Melanocyte of skin (primary cell): ENCODE data around the gene TLCD5. TPM values are rescaled to one million over a fixed set of nuclear protein-coding genes. Genes with fewer than 3 reads are reported as not detected.

ENCODE experiments used
- small RNA-seq, 2 donors: library from RNA; depleted of rRNA; stranded (forward); fragments of <200 nt; gene quantifications; one replicate each; pipeline ENCODE3, GENCODE V24; 2012
- total RNA-seq, 2 donors: library from RNA; depleted of rRNA; stranded (reverse); fragments of >200 nt; gene quantifications; 2 replicates each; pipeline ENCODE4 v1.2.3, GENCODE V29; 2012

The TLCD5 gene
- total RNA-seq, result 1 to 10 TPM; 2.8 to 4.0 TPM

DNA sequence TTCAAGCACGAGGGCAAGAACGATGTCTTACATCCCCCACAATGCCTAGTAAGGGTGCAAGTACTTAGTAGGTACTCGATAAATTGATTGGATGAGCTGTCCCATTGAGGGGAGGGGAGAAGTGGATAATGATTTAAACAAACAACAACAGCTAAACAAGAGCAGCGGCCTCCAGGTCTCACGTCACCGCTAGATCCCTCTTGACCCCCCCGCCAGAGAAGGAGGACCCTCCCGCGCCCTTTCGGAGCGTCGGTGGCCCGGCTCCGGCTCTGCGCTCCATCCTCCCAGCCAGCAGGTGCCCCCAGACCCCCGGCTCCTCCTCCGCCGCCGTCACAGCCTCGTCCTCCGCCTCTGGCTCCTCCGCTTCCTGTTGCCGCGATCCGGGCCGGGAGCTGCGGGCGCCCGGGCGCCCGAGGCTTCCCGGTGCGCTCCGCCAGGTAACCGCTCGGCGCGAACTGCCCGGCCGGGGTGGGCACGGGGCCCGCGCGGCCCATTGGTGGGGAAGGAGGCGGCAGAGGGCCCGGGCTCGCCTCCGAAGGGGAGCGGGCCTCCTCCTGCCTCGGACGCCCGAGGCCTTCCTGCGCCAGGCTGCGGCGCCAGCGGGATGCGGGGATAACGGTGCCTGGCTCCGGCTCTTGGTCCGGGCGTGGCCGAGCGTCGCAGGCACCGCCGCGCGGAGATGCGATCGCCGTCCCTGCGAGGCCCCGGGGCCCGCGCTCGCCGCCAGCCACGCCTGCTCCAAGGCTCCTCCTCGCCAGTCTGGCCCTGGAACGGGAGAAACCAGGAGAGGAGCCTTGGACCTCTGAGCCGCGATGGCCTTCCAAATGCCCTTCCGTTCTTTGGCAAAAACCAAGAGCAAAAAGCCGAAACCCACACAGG, at the start of gene TLCD5:
TLCD5 (plus strand) TSS at position 368 of the 879 bp plus-strand sequence. CDS start 2,143 bp downstream, outside the sequence.

DNA sequence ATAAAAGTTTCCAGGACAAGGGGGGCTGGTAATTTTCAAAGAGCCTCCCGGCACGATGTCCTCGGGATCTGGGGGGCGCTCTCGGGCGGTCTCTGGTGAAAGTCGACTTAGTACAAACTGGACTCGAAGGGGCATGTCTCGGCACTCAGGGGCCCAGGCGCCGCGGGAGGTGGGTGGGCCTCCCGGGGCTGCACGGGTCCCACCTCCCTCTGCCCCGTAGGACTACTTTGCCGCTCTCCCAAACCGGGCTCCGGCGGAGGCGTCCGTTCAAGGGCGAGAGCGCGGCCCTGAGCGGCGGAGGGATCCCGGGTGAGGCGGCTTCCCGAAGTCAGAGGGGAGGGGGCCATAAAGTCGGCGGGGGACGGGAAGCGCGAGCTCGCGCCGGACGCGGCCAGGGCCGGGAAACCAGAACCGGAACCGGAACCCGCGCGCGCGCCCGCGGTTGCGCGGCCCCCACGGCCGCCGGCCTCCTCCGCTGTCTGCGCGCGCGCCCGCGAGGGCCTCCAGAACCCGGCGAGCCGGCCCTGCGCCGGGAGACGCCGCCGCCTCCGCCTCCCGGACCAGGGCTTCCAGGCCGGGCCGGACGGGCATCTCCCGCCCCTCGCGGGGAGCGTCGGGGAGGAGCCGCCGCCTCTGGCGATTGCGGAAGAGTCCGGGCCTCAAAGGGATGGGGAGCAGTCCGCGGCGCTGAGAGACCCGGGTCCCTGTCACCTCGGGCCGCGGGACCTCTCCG, 11.0 kb downstream of the TLCD5 start, which contains the start of gene ARHGEF12:
ARHGEF12 (plus strand) TSS at position 506 of the 733 bp plus-strand sequence. CDS start 831 bp downstream, outside the sequence.

Small RNA genes within 50 kb of the gene (small RNA-seq; reads per million reads assigned to genes)
- gene RF00100, result 370 to 1,230 reads per million in 2 donors

Other genes with a start within 250 kb of the TLCD5 start
- gene TRIM29, start 187.2 kb upstream of the TLCD5 start, total RNA-seq, result not detected
- 10 to 100 TPM; 24.1 to 34.0 TPM for gene OAF, start 114.3 kb upstream of the TLCD5 start, total RNA-seq
- 1 to 10 TPM in 1 of 2 donors, not detected in 1; 1.0 TPM for gene POU2F3, start 85.2 kb upstream of the TLCD5 start, total RNA-seq
- gene ARHGEF12, start 11.1 kb downstream of the TLCD5 start, total RNA-seq, result 10 to 100 TPM; 65.0 to 68.6 TPM
- under 1 TPM in 1 of 2 donors, not detected in 1; under 0.01 TPM for gene GRIK4, start 186.4 kb downstream of the TLCD5 start, total RNA-seq